Measurements from ENCODE around the gene OR1F1.

OR1F1 gene

DNA sequence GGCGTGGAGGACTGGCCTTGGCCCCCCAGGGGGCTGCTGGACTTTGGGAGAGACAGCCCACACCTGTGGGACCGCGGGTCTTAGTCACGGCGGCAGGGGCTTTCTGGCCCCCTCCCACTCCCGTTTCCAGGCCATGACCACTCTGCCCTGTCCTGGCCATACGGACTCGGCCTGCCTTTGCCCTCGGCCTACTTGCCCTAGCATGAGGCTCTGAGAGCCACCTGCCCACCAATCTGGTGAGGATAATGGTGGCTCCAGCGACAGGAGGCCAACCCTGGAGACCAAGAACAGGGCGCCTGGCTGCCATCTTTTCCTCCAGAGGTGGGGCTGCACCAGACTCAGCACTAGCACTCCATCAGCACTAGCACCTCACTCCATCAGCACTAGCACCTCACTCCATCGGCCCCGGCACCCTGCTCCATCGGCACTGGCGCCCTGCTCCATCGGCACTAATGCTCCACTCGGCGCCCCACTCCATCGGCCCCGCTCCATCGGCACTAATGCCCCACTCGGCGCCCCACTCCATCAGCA is 46.2 kb upstream of the OR1F1 start:
- no peak for ATAC-seq
- TF ChIP-seq ZNF8 (CRISPR knock-in tag; IDR thresholded peaks at IDR 0.05) (no peak), ZNF565 (CRISPR knock-in tag; conservative IDR thresholded peaks at IDR 0.05; ENCODE audit: low read depth) (no peak), SNAI2 (CRISPR knock-in tag; IDR thresholded peaks at IDR 0.05) (no peak), ZNF70 (CRISPR knock-in tag; IDR thresholded peaks at IDR 0.05) (no peak), GLIS3 (CRISPR knock-in tag; IDR thresholded peaks at IDR 0.05) (no peak), ZFP30 (CRISPR knock-in tag; IDR thresholded peaks at IDR 0.05) (no peak), ISL1 (CRISPR knock-in tag; IDR thresholded peaks at IDR 0.05) (no peak), ESRRG (CRISPR knock-in tag; IDR thresholded peaks at IDR 0.05) (no peak), ARNTL (CRISPR knock-in tag; IDR thresholded peaks at IDR 0.05; ENCODE audit: borderline replicate concordance, low read depth) (no peak), CSDC2 (CRISPR knock-in tag; IDR thresholded peaks at IDR 0.05) (no peak)
- TF ChIP-seq, protein P1, sequence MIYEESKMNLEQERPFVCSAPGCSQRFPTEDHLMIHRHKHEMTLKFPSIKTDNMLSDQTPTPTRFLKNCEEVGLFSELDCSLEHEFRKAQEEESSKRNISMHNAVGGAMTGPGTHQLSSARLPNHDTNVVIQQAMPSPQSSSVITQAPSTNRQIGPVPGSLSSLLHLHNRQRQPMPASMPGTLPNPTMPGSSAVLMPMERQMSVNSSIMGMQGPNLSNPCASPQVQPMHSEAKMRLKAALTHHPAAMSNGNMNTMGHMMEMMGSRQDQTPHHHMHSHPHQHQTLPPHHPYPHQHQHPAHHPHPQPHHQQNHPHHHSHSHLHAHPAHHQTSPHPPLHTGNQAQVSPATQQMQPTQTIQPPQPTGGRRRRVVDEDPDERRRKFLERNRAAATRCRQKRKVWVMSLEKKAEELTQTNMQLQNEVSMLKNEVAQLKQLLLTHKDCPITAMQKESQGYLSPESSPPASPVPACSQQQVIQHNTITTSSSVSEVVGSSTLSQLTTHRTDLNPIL (CRISPR knock-in tag; IDR thresholded peaks at IDR 0.05; ENCODE audit: low read depth) = no peak
- TF ChIP-seq, protein P2, sequence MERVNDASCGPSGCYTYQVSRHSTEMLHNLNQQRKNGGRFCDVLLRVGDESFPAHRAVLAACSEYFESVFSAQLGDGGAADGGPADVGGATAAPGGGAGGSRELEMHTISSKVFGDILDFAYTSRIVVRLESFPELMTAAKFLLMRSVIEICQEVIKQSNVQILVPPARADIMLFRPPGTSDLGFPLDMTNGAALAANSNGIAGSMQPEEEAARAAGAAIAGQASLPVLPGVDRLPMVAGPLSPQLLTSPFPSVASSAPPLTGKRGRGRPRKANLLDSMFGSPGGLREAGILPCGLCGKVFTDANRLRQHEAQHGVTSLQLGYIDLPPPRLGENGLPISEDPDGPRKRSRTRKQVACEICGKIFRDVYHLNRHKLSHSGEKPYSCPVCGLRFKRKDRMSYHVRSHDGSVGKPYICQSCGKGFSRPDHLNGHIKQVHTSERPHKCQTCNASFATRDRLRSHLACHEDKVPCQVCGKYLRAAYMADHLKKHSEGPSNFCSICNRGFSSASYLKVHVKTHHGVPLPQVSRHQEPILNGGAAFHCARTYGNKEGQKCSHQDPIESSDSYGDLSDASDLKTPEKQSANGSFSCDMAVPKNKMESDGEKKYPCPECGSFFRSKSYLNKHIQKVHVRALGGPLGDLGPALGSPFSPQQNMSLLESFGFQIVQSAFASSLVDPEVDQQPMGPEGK (CRISPR knock-in tag; IDR thresholded peaks at IDR 0.05; ENCODE audit: borderline replicate concordance) = no peak
- TF ChIP-seq, protein P3, sequence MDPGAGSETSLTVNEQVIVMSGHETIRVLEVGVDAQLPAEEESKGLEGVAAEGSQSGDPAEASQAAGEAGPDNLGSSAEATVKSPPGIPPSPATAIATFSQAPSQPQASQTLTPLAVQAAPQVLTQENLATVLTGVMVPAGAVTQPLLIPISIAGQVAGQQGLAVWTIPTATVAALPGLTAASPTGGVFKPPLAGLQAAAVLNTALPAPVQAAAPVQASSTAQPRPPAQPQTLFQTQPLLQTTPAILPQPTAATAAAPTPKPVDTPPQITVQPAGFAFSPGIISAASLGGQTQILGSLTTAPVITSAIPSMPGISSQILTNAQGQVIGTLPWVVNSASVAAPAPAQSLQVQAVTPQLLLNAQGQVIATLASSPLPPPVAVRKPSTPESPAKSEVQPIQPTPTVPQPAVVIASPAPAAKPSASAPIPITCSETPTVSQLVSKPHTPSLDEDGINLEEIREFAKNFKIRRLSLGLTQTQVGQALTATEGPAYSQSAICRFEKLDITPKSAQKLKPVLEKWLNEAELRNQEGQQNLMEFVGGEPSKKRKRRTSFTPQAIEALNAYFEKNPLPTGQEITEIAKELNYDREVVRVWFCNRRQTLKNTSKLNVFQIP (CRISPR knock-in tag; IDR thresholded peaks at IDR 0.05; ENCODE audit: borderline replicate concordance, low read depth) = no peak
- TF ChIP-seq, protein P4, sequence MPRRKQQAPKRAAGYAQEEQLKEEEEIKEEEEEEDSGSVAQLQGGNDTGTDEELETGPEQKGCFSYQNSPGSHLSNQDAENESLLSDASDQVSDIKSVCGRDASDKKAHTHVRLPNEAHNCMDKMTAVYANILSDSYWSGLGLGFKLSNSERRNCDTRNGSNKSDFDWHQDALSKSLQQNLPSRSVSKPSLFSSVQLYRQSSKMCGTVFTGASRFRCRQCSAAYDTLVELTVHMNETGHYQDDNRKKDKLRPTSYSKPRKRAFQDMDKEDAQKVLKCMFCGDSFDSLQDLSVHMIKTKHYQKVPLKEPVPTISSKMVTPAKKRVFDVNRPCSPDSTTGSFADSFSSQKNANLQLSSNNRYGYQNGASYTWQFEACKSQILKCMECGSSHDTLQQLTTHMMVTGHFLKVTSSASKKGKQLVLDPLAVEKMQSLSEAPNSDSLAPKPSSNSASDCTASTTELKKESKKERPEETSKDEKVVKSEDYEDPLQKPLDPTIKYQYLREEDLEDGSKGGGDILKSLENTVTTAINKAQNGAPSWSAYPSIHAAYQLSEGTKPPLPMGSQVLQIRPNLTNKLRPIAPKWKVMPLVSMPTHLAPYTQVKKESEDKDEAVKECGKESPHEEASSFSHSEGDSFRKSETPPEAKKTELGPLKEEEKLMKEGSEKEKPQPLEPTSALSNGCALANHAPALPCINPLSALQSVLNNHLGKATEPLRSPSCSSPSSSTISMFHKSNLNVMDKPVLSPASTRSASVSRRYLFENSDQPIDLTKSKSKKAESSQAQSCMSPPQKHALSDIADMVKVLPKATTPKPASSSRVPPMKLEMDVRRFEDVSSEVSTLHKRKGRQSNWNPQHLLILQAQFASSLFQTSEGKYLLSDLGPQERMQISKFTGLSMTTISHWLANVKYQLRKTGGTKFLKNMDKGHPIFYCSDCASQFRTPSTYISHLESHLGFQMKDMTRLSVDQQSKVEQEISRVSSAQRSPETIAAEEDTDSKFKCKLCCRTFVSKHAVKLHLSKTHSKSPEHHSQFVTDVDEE (CRISPR knock-in tag; IDR thresholded peaks at IDR 0.05) = no peak

DNA sequence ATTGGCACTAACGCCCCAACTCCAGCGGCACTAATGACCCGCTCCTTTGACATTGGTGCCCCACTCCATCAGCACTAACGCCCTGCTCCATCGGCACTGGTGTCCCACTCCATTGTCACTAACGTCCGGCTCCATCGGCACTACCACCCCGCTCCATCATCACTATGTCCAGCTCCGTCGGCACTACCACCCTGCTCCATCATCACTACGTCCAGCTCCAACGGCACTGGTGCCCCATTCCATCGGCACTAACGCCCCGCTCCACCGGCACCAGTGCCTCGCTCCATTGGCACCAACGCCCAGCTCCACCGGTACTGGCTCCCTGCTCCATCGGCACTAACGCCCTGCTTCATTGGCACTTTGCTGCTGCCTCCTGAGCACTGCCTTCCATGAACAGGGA is 45.7 kb upstream of the OR1F1 start:
- no peak for ATAC-seq
- TF ChIP-seq, protein P3 (CRISPR knock-in tag; IDR thresholded peaks at IDR 0.05; ENCODE audit: borderline replicate concordance, low read depth) = no peak
- TF ChIP-seq TCF4 (CRISPR knock-in tag; IDR thresholded peaks at IDR 0.05; ENCODE audit: borderline replicate concordance) = no peak
- TF ChIP-seq, protein P5, sequence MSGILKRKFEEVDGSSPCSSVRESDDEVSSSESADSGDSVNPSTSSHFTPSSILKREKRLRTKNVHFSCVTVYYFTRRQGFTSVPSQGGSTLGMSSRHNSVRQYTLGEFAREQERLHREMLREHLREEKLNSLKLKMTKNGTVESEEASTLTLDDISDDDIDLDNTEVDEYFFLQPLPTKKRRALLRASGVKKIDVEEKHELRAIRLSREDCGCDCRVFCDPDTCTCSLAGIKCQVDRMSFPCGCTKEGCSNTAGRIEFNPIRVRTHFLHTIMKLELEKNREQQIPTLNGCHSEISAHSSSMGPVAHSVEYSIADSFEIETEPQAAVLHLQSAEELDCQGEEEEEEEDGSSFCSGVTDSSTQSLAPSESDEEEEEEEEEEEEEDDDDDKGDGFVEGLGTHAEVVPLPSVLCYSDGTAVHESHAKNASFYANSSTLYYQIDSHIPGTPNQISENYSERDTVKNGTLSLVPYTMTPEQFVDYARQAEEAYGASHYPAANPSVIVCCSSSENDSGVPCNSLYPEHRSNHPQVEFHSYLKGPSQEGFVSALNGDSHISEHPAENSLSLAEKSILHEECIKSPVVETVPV (CRISPR knock-in tag; IDR thresholded peaks at IDR 0.05) = no peak
- TF ChIP-seq, protein P1 (CRISPR knock-in tag; IDR thresholded peaks at IDR 0.05; ENCODE audit: low read depth) = no peak
- no peak for TF ChIP-seq ZFP3 (CRISPR knock-in tag; IDR thresholded peaks at IDR 0.05)
- TF ChIP-seq BACH2 (CRISPR knock-in tag; IDR thresholded peaks at IDR 0.05; ENCODE audit: borderline replicate concordance) = no peak
- TF ChIP-seq ESRRG (CRISPR knock-in tag; IDR thresholded peaks at IDR 0.05) = no peak
- TF ChIP-seq ISL1 (CRISPR knock-in tag; IDR thresholded peaks at IDR 0.05) = no peak
- TF ChIP-seq, protein P2 (CRISPR knock-in tag; IDR thresholded peaks at IDR 0.05; ENCODE audit: borderline replicate concordance) = no peak
- no peak for TF ChIP-seq ZNF70 (CRISPR knock-in tag; IDR thresholded peaks at IDR 0.05)
- no peak for TF ChIP-seq ARNTL (CRISPR knock-in tag; IDR thresholded peaks at IDR 0.05; ENCODE audit: borderline replicate concordance, low read depth)
- no peak for TF ChIP-seq ZC3H10 (CRISPR knock-in tag; IDR thresholded peaks at IDR 0.05)
- TF ChIP-seq ZNF565 (CRISPR knock-in tag; conservative IDR thresholded peaks at IDR 0.05; ENCODE audit: low read depth) = no peak
- TF ChIP-seq RARB (CRISPR knock-in tag; IDR thresholded peaks at IDR 0.05) = no peak
- TF ChIP-seq ZNF8 (CRISPR knock-in tag; IDR thresholded peaks at IDR 0.05) = no peak
- no peak for TF ChIP-seq PPARA (CRISPR knock-in tag; IDR thresholded peaks at IDR 0.05; ENCODE audit: borderline replicate concordance)
- no peak for TF ChIP-seq CSDC2 (CRISPR knock-in tag; IDR thresholded peaks at IDR 0.05)
- TF ChIP-seq TOX (CRISPR knock-in tag; IDR thresholded peaks at IDR 0.05; ENCODE audit: borderline replicate concordance) = no peak
